Hematopoietic multipotent progenitor cell treated with erythropoietin and hydrocortisone succinate and interleukin-3 and kit ligand, for 6 days (in vitro differentiated cells): Measurements from ENCODE around the gene DIRAS1.
"Not testable (repeated sequence)": the region's sequence is repeated elsewhere in the genome, so short reads cannot be mapped to it uniquely, and the experiment has no call there.

Experiments
- DNase-seq: peaks from one replicate; pipeline ENCODE4 v3.0.0-alpha.2; 2015

Gene DIRAS1

GRCh38 chr19:2668175-2668763 lies 52.9 kb downstream of the DIRAS1 start:
- no peak for DNase-seq

GRCh38 chr19:2667349-2667748 lies 53.8 kb downstream of the DIRAS1 start:
- not testable (repeated sequence) for DNase-seq

GRCh38 chr19:2666344-2666994 lies 54.7 kb downstream of the DIRAS1 start:
- no peak for DNase-seq

- no peak for DNase-seq
Observed at GRCh38 chr19:2665103-2665502, 56.1 kb downstream of the DIRAS1 start.
